ENCODE results near the gene RNF14. TPM values are rescaled to one million over a fixed set of nuclear protein-coding genes. Genes with fewer than 3 reads are reported as not detected.
A peak's percentile ranks its signal among the peaks of the same experiment; 100 is the strongest.

Gene RNF14
- total RNA-seq, 1 experiment from 2014 or later = 67.1 TPM

DNA sequence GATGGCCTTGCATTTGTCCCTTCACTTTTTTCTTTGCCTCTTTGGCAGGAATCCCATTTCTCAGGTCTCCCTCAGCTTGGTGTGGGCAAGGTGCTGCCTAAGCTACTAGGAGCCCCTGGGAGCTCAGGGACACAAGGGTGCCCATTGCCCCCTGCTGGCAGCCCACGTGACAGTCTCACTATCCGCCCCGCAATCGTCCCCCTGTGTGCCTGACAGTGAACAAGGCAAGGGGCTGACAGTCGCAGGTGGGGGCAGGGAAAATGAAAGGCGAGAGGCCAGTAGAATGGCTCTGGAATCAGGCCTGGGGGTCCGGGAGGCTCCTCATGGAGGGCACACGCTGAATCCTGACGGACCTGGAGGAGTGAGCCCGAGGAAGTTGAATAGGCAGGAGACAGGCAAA, 8.9 kb upstream of the RNF14 start:
- Histone ChIP-seq H3K36me3 (ENCODE audit: insufficient read depth, low read length, poor library complexity, severe bottlenecking) (no peaks in the 10 kb centered on the region), H3K4me3 (ENCODE audit: low read depth, low read length, poor library complexity, severe bottlenecking) (no peak overlapping the region), H3K9me3 (ENCODE audit: low read depth, low read length, poor library complexity, severe bottlenecking) (no peaks in the 10 kb centered on the region), H3K4me1 (ENCODE audit: insufficient read depth, low read length, poor library complexity, severe bottlenecking) (peaks cover 28% of the 10 kb centered on the region), H3K27ac (ENCODE audit: low read depth, low read length, poor library complexity, severe bottlenecking) (no peak overlapping the region), H3K27me3 (replicated peaks; ENCODE audit: insufficient read depth, low read depth, low read length, poor library complexity) (no peaks in the 10 kb centered on the region)
- TF ChIP-seq, protein P1, sequence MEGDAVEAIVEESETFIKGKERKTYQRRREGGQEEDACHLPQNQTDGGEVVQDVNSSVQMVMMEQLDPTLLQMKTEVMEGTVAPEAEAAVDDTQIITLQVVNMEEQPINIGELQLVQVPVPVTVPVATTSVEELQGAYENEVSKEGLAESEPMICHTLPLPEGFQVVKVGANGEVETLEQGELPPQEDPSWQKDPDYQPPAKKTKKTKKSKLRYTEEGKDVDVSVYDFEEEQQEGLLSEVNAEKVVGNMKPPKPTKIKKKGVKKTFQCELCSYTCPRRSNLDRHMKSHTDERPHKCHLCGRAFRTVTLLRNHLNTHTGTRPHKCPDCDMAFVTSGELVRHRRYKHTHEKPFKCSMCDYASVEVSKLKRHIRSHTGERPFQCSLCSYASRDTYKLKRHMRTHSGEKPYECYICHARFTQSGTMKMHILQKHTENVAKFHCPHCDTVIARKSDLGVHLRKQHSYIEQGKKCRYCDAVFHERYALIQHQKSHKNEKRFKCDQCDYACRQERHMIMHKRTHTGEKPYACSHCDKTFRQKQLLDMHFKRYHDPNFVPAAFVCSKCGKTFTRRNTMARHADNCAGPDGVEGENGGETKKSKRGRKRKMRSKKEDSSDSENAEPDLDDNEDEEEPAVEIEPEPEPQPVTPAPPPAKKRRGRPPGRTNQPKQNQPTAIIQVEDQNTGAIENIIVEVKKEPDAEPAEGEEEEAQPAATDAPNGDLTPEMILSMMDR (conservative IDR thresholded peaks at IDR 0.05; ENCODE audit: low read depth, low read length) = peak; percentile 23; the same call in 1 of the 2 replicates
- TF ChIP-seq EZH2 (IDR thresholded peaks at IDR 0.05; ENCODE audit: borderline replicate concordance, low read depth, low read length, poor library complexity, severe bottlenecking) = no peak
- no TSS peak for BruUV-seq (replicated peaks)
- ChIA-PET POLR2A (ENCODE audit: low non-redundant PET) (no interaction called here), CTCF (interaction anchor here (0.6 to 2.2 kb wide), 8 partner anchors 9 to 387 kb away, joined by 3 to 47 read pairs (median 9); partner anchors contain the start of genes PCDH1 and RNF14)
- DNase-seq (ENCODE audit: low spot score) = no peak
- intact Hi-C loops (cut with micrococcal nuclease; ENCODE audit: unreplicated experiment) = loop anchor here (1.0 to 2.0 kb wide), 3 partner anchors 71 to 295 kb away; no protein-coding TSS in a partner anchor

DNA sequence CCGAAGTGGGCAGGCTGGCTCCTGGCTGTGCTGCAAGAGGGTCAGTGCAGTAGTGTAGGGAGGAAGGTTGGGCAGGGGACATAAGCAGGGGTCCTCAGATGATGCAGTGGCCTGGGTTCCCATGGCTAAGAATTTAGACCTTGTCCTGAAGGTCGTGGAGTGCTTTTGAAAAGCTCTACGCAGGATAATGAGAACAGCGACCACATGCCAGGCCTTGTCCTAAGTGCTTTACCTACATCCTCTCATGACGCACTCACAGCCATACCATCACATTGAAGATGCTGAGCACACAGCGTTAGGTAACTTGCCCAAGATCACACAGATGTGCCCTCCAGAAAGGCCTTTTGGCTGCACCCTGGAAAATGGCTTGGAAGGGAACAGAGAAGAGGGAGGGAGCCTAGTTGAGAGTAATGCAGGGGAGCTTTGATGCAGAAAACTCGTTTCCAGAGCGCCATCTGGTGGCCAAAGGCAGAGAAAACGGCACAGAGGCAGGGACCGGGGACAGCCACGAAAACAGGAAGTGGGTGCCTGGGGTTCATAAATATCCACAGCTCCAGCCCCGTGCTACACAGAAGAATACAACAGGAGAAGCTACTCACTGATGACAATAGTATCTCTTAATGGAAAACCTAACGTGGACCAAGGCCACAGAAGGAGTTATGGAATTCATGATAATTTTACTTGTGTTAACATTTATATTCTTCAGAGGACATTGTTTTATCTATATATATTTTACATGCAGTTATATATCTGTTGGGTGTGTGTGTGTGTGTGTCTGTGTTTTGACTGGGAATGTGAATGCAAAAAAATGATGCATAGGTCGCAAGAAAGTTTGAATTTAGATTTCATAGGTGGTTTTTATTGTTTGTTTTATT, 8.2 kb upstream of the RNF14 start:
- Histone ChIP-seq H3K27ac (ENCODE audit: low read depth, low read length, poor library complexity, severe bottlenecking) (no peak overlapping the region), H3K4me1 (ENCODE audit: insufficient read depth, low read length, poor library complexity, severe bottlenecking) (peaks cover 28% of the 10 kb centered on the region), H3K9me3 (ENCODE audit: low read depth, low read length, poor library complexity, severe bottlenecking) (no peaks in the 10 kb centered on the region), H3K36me3 (ENCODE audit: insufficient read depth, low read length, poor library complexity, severe bottlenecking) (no peaks in the 10 kb centered on the region), H3K27me3 (replicated peaks; ENCODE audit: insufficient read depth, low read depth, low read length, poor library complexity) (no peaks in the 10 kb centered on the region), H3K4me3 (ENCODE audit: low read depth, low read length, poor library complexity, severe bottlenecking) (no peak overlapping the region)
- intact Hi-C loops (cut with micrococcal nuclease; ENCODE audit: unreplicated experiment) = loop anchor here (1.0 to 2.0 kb wide), 3 partner anchors 72 to 296 kb away; no protein-coding TSS in a partner anchor
- no TSS peak for BruUV-seq (replicated peaks)
- no peak for TF ChIP-seq EZH2 (IDR thresholded peaks at IDR 0.05; ENCODE audit: borderline replicate concordance, low read depth, low read length, poor library complexity, severe bottlenecking)
- TF ChIP-seq, protein P1 (conservative IDR thresholded peaks at IDR 0.05; ENCODE audit: low read depth, low read length) = peak; percentile 94
- ChIA-PET POLR2A (ENCODE audit: low non-redundant PET) (interaction anchor here (0.6 to 0.7 kb wide), 2 partner anchors 157 to 267 kb away, joined by 3 read pairs; no protein-coding TSS in a partner anchor), CTCF (interaction anchor here (0.5 to 2.2 kb wide), 13 partner anchors 9 to 388 kb away, joined by 3 to 47 read pairs (median 4); partner anchors contain the start of genes PCDH1 and RNF14)
- DNase-seq (ENCODE audit: low spot score) = peak; percentile 93

DNA sequence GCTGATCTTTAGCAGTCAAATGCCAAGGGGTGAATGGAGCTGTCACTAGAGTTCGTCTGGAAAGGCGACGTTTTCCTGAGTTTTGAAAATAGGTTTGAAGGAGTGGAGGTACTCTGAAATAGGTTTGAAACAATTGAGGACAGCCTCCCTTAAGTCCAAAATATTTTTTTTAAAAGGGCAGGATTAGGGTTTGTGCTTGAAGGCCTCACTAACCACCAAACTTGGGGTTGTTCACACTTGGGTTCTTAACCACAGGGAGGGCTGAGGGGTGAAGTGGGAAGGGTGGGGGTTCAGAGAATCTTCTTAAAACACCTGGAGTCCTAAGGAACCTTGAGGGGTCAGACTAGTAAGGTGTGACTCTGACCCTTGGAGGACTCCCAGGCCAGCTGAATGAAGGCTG, 7.4 kb upstream of the RNF14 start:
- no TSS peak for BruUV-seq (replicated peaks)
- no peak for TF ChIP-seq EZH2 (IDR thresholded peaks at IDR 0.05; ENCODE audit: borderline replicate concordance, low read depth, low read length, poor library complexity, severe bottlenecking)
- TF ChIP-seq, protein P1 (conservative IDR thresholded peaks at IDR 0.05; ENCODE audit: low read depth, low read length) = no peak
- CTCF ChIA-PET = interaction anchor here (0.5 to 2.2 kb wide), 9 partner anchors 8 to 292 kb away, joined by 3 to 47 read pairs (median 4); partner anchors contain the start of genes PCDH1 and RNF14
- DNase-seq (ENCODE audit: low spot score) = no peak
- no peaks in the 10 kb centered on the region for H3K9me3 ChIP-seq (ENCODE audit: low read depth, low read length, poor library complexity, severe bottlenecking)
- no peaks in the 10 kb centered on the region for H3K27me3 ChIP-seq (replicated peaks; ENCODE audit: insufficient read depth, low read depth, low read length, poor library complexity)
- no peak overlapping the region for H3K4me3 ChIP-seq (ENCODE audit: low read depth, low read length, poor library complexity, severe bottlenecking)
- peaks cover 28% of the 10 kb centered on the region for H3K4me1 ChIP-seq (ENCODE audit: insufficient read depth, low read length, poor library complexity, severe bottlenecking)
- no peaks in the 10 kb centered on the region for H3K36me3 ChIP-seq (ENCODE audit: insufficient read depth, low read length, poor library complexity, severe bottlenecking)
- POLR2A ChIA-PET (ENCODE audit: low non-redundant PET) = interaction anchor here (0.7 kb wide), 1 partner anchor 157 kb away, joined by 3 read pairs; no protein-coding TSS in a partner anchor
- intact Hi-C loops (cut with micrococcal nuclease; ENCODE audit: unreplicated experiment) = loop anchor here (2.0 kb wide), 2 partner anchors 73 to 297 kb away; no protein-coding TSS in a partner anchor
- H3K27ac ChIP-seq (ENCODE audit: low read depth, low read length, poor library complexity, severe bottlenecking) = no peak overlapping the region
